ENCODE results near the gene DDX24. TPM values are rescaled to one million over a fixed set of nuclear protein-coding genes. Genes with fewer than 3 reads are reported as not detected.

DDX24 gene
- total RNA-seq, 2 donors from 2014 or later = 131 to 137 TPM

- no peak overlapping the region for H3K9ac ChIP-seq (ENCODE audit: extremely low read depth, low read length, poor library complexity, severe bottlenecking)
- peaks cover 10% of the 10 kb centered on the region for H3K9me3 ChIP-seq (ENCODE audit: control insufficient read depth, low read length)
- Mint-ChIP-seq H3K4me3 (no peak overlapping the region), H3K27me3 (ENCODE audit: insufficient read depth) (no peaks in the 10 kb centered on the region), H3K27ac (no peak overlapping the region), H3K9me3 (peaks cover 14% of the 10 kb centered on the region), H3K4me1 (peaks cover 9% of the 10 kb centered on the region), H3K36me3 (ENCODE audit: low read depth) (peaks cover 14% of the 10 kb centered on the region)
- H3K27ac ChIP-seq (ENCODE audit: low read depth, low read length) = no peak overlapping the region
- TF ChIP-seq CTCF (conservative IDR thresholded peaks at IDR 0.05) = no peak
- no peaks in the 10 kb centered on the region for H3K27me3 ChIP-seq (ENCODE audit: control insufficient read depth, insufficient read depth, low read length, poor library complexity, severe bottlenecking)
- H3K4me3 ChIP-seq (ENCODE audit: low read length) = no peak overlapping the region
- peaks cover 3% of the 10 kb centered on the region for H3K36me3 ChIP-seq (ENCODE audit: control insufficient read depth, insufficient read depth, low read length)
- DNase-seq = no peak
- peaks cover 4% of the 10 kb centered on the region for H3K4me1 ChIP-seq (ENCODE audit: control insufficient read depth, insufficient read depth, low read length)
- 90 to 96% methylated on average over 7 to 9 of the region's 9 CpGs for WGBS, 2 experiments (ENCODE audit: insufficient coverage in 1 of 2, insufficient read length in 1 of 2)
These were observed 43.0 kb downstream of the DDX24 start for GRCh38 chr14:94037954-94038353.

GRCh38 chr14:94036313-94037167 lies 44.5 kb downstream of the DDX24 start:
- 45 to 49% methylated on average over 11 to 12 of the region's 12 CpGs for WGBS, 2 experiments (ENCODE audit: insufficient coverage in 1 of 2, insufficient read length in 1 of 2)
- Mint-ChIP-seq H3K4me3 (no peak overlapping the region), H3K4me1 (peaks cover 9% of the 10 kb centered on the region), H3K9me3 (peaks cover 14% of the 10 kb centered on the region), H3K27ac (no peak overlapping the region), H3K27me3 (ENCODE audit: insufficient read depth) (no peaks in the 10 kb centered on the region), H3K36me3 (ENCODE audit: low read depth) (peaks cover 14% of the 10 kb centered on the region)
- peaks cover 4% of the 10 kb centered on the region for H3K4me1 ChIP-seq (ENCODE audit: control insufficient read depth, insufficient read depth, low read length)
- no peaks in the 10 kb centered on the region for H3K27me3 ChIP-seq (ENCODE audit: control insufficient read depth, insufficient read depth, low read length, poor library complexity, severe bottlenecking)
- no peak overlapping the region for H3K27ac ChIP-seq (ENCODE audit: low read depth, low read length)
- peaks cover 10% of the 10 kb centered on the region for H3K9me3 ChIP-seq (ENCODE audit: control insufficient read depth, low read length)
- peak; percentile 96 for DNase-seq
- peak; percentile 93 for TF ChIP-seq CTCF (conservative IDR thresholded peaks at IDR 0.05)
- H3K4me3 ChIP-seq (ENCODE audit: low read length) = no peak overlapping the region
- no peak overlapping the region for H3K9ac ChIP-seq (ENCODE audit: extremely low read depth, low read length, poor library complexity, severe bottlenecking)
- peaks cover 3% of the 10 kb centered on the region for H3K36me3 ChIP-seq (ENCODE audit: control insufficient read depth, insufficient read depth, low read length)

DNA sequence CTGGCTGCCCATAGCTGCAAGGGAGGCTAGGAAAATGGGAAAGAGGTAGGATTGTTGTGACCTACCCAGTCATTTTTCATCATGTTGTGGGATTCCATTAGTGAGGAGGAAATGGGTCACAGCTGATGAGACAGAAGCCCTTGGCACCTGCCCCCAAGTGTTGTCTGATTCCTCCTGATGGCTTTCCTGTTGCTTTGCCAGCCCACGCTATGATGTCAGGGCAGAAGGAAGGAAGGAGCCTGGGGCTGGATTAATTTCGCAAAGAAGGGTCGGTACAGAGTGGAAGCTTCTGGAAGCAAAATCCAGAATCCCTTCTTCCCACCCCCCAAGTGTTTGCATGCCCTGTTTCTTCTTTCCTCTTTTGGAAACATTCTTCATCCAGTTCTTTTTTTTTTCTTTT lies 46.1 kb downstream of the DDX24 start:
- no peak for DNase-seq

More for the DNA sequence above, 46.1 kb downstream of the DDX24 start:
- WGBS, 2 experiments (ENCODE audit: insufficient coverage in 1 of 2, insufficient read length in 1 of 2) = 96 to 100% methylated on average over 1 to 3 of the region's 3 CpGs
- Histone ChIP-seq H3K9ac (ENCODE audit: extremely low read depth, low read length, poor library complexity, severe bottlenecking) (no peak overlapping the region), H3K4me3 (ENCODE audit: low read length) (peak overlapping the region; percentile 43), H3K27me3 (ENCODE audit: control insufficient read depth, insufficient read depth, low read length, poor library complexity, severe bottlenecking) (no peaks in the 10 kb centered on the region), H3K4me1 (ENCODE audit: control insufficient read depth, insufficient read depth, low read length) (peaks cover 4% of the 10 kb centered on the region), H3K9me3 (ENCODE audit: control insufficient read depth, low read length) (peaks cover 10% of the 10 kb centered on the region), H3K36me3 (ENCODE audit: control insufficient read depth, insufficient read depth, low read length) (peaks cover 3% of the 10 kb centered on the region), H3K27ac (ENCODE audit: low read depth, low read length) (no peak overlapping the region)
- H3K9me3 Mint-ChIP-seq = peaks cover 14% of the 10 kb centered on the region
- peaks cover 9% of the 10 kb centered on the region for H3K36me3 Mint-ChIP-seq (ENCODE audit: low read depth)
- no peaks in the 10 kb centered on the region for H3K27me3 Mint-ChIP-seq (ENCODE audit: insufficient read depth)
- peaks cover 9% of the 10 kb centered on the region for H3K4me1 Mint-ChIP-seq
- no peak overlapping the region for H3K4me3 Mint-ChIP-seq
- no peak overlapping the region for H3K27ac Mint-ChIP-seq
- no peak for TF ChIP-seq CTCF (conservative IDR thresholded peaks at IDR 0.05)

Data from endodermal cell (in vitro differentiated cells).